Measurements from ENCODE around the gene CD58.

The CD58 gene

DNA sequence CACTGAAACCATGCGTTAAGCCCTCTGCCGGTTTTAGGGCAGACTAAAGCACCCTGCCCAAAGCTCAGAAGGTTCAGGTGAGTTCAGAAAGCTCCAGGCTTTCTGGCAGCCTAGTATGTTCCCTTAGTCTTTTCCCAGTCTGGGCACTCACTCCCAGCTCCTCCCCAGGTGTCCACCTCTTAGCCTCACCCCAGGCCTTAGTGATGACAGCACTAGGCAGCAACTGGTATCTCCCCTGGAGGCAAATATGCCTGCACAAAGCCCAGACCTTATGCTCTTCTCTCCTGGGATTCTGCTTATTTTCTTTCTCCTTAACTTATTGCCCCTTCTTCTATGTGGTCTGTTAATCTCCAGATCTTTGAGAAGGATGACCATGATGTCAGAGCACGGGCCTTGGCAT, 80.2 kb downstream of the CD58 start:
- DNase-seq, result no peak

DNA sequence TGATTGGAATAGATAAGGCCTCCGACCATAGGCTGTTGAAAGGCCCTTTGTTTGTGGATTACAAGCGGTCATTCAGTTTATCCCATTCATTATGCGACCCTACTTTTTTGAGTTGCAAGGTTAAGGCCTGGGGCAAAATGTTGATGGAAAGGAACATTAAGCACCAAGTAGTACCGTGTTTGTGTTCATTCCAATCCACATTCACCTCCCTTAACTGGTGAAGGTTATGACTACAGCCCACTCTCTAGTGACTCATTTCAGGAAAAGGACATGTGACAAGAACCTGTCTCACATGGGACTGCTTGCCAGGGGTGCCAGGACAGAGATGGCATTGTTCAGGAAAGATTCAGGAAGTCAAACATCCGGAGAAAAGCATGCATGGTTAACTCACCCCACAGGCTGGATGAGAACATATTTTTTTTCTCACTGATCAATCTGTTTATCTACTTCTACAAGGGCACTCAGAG, 81.6 kb downstream of the CD58 start:
- no peak for DNase-seq

DNA sequence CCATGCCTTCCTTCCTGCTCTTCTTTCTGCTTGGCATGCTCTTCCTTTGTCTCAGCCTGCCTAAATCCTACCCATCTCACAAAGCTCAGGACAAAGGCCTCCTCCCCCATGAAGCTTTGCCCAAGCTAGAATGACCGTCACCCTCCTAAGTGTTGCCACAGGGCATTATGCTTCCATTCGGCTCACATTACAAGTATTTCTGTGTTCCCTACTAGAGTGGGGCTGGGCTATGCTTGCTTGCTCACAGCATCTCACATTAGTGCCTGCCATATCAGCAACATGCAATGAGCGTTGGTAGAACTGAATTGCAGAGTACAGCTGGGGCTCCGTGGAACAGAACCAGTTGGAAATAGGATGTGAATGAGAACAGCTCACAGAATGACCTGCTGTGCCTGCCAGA, 82.8 kb downstream of the CD58 start:
- DNase-seq, result peak; percentile 71

DNA sequence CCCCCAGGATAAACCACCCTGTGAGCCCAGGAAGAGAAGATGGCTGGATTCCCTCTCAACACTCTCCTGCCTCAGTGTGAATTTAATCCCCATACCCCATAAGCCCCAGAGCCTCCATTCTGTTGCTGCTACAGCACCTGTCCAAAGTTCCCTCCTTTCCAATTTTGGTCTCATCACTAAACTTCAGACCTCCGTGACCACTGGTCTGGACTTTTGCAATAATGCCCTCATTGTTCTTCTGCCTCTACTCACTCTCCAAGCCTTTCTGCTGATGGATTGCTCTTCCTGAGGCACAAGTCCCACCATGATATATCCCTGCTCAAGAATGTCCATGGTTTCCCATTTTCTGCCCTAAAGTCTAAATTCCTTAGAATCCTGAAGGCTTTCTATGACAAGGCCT, 83.2 kb downstream of the CD58 start:
- no peak for DNase-seq

DNA sequence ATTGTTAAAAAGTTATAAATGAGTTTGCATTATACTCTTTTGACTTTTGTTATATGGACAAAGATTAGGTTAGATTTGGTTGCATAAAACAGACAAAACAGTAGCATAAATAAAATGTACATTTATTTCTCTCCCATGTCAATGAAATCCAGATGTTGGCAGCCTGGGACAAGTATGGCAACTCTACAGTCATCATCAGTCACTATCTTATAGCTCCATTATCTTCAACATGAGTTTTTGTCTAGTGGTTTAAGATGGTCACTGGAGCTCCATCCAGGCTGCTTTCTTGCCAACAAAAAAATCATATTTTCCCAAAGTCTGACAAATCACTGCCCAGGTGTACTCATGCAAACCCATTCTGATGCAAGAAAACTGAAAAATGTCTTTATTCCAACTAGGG, 83.8 kb downstream of the CD58 start:
- DNase-seq, result no peak

DNA sequence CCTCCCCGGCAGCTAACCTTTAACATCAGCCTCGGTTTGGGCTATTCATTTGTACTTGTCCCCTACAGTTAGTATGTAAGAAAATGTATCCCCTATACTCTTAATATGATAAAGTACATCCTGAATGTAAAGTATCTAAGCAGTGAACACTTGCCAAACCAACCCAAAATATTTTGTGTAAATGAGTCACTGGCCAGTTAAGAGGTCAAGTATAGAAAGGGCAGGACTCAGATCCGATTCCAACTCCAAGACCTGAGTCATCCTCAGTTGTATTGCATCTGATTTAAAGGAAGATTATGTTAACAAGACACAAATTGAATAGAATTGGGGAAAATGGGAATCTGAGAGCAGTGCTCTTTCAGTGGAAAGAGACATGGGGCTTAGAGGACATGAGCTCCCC, 84.4 kb downstream of the CD58 start:
- DNase-seq, result no peak

DNA sequence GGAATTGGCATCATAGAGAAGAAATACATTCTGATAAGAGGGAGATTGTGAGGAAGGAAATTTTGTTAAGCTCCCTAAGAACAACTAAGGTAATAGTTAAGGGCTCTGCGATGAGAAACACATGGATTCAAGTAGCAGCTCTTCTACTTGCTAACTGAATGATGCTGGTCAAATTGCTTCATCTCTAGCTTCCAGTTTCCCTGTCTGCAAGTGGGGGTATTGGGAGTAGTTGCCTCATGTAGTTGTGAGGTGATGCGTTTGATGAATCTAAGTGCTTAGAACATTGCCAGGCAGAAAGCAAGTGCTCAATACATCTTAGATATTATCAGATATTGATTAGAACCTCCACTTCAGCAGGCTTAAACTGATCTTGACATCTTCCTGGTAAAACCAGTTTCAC, 84.8 kb downstream of the CD58 start:
- no peak for DNase-seq

DNA sequence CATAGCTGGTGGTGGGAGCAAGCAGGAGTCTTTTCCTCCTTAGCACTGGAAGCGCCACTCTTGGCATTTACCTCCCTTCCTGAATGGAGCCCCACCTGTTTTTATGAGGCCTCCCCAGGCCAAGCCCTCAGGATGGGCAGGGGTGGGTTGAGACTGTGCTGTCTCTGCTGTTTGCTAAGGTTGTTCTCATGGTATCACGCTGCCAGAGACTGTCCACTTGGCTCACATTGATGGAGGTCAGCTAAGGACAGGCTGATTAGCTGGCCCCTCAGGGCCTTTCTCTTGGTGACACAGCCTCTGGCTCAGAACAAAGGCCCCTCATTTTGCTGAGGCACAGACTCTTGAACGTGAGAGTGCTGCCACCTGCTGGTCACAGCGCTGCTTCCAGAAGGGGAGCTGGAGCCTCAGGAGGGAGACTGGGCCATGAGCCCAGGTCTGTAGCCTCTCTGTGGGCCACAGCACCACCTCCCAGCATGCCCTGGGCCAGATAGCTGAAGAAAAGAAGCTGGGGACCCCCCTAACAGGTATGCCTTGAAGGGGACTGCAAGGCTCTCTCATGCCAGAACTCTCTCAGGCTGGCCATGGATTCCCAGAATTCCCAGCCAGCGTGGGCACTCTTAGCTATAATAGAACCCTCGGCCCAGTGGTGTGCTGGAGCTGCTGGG, 85.6 kb downstream of the CD58 start:
- peak; percentile 95 for DNase-seq

DNA sequence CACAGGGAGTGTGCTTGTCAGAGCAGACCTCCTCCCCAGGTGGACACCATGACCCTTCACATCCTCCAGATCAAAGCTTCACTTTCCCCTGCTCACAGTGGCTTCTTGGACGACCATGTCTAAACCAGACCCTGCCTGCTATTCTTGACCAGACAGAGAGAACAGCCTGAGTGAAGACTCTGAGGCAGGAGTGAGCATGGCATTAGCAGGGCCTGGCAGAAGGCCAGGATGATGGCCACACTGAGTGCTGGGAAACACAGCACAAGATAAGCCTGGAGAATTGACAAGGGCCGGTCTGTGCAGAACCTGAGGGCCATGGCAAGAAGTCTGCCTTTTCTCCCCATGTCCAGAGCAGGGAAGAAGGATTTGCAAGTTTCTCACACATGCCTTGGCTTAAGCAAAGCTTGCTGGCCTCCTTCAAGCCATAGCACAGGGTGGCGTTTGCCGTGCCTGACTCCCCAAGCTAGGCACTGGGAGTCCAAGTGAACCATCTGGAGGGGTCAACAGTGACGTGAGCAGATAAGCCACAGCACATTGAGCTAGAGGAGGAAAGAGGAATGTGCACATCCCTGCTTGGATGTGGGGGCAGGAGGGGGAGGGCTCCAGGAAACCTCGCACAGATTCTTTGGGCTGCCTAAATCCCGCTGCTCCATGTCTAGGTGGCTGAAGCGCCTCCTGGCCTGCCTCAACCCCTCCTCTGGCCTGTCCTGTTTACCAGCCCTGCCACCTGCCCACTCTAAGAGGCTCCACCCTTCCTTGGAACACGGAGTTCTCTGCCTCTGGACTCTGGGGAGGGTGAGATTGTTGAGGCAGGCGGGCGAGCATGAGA, 87.1 kb downstream of the CD58 start:
- no peak for DNase-seq

DNA sequence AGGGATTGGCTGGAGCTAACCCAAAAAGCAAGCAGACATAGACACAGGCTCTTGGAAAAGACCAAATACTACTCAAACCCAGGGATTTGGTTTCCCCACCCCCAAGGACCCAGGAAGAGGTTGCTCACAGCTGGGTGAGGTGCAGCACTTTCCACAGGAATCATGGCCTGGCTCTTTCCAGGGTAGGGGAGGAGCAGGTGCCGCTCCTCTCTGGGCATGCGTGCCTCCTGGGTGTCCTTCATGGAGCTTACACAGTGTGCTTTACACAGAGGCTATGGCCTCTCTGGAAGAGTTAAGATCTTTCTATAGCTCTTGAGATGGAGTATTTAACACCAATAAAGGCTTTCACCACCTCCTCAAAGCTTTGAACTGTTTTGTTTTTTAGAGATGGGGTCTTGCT, 88.3 kb downstream of the CD58 start:
- no peak for DNase-seq

DNA sequence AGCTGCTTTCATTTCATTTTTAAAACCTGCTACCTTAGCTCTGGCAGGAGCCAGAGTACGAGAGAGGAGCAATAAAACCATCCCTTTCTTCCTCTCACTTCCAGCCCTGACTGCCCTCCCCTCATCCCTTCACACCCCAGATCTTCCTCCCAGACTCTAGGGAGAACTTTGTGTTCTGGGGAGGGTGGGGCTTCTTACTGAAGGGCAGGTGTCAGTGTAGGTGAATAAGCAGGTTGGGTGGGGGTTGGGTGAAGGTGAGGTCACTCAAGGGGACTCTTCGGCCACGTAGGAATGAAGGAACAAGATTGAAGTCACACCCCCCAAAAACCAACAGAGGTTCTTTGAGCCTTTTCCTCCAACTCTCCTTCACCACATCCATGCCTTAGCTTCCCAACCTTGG, 88.9 kb downstream of the CD58 start:
- no peak for DNase-seq

DNA sequence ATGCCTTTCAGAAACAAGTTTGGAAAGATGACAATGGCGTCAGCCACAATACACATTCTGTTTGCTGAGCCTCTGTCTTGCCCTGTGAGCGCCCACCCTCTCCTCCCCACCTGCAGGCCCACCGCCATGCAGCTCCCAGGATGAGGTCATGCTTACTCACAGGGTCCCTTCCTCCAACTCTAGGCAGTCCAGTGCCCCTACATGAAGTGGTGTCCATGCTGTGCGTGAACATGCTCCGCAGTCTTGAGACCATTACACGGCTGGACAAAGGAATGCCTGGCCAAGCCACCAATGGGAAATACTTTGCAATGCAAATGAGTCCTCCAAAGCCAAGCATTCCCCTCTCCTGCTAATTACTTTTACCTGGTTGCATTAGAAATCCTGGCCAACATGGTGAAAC, 92.2 kb downstream of the CD58 start:
- no peak for DNase-seq

DNA sequence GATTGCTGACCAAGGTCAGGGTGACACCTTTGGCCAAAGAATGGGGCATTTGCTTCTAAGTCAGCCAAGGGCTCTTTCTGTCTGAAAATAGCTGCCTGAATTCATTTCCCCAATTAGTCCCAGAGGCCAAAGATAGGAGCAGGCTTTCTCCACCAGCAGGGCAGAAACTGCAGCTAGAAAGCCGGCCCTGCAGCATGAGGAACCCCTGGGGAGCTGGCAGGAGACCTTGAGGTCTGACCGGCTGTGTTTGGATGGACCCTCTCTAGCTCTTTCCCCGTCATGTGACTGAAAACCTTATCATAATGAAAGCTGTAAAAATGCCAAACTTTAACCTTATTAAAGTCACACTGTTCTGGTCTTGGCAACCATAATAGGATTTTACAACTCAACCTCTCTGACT, 93.4 kb downstream of the CD58 start:
- DNase-seq, result no peak

DNA sequence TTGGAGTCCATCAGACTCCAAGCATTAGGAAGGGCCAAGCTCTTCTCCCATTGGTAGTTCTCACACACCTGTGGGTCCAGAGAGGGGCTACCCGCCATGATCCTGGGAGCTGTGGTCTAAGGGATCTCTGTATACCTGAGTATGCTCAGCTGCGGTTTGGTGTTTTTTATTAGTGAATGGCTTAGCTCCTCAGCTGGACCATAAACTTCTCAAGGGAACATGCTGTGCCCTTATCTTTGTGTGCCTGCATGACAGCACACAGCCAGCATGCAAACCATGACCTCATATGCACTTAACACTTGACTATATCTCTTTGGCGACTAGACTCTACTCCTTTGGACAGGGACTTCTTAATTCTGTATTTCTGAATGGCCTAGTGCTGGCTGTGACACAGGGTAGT, 94.5 kb downstream of the CD58 start:
- no peak for DNase-seq

DNA sequence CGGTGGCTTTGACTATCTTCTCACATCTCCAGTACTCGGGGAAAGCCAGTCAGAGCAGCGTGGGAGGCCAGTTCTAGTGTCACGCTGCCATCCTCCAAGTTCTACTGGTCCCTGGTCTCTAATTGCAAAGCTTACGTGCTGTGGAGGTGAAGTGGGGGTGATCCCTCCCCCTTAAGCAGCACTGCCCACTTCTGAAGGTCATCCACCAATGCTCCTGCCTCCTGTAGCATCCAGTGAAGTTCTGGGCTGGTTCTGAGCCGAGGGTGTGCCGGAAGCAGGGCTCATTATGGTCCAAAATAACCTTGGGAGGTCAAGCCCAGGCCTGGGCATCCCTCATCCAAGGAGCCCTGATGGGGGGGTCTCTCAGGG, 95.0 kb downstream of the CD58 start:
- no peak for DNase-seq

DNA sequence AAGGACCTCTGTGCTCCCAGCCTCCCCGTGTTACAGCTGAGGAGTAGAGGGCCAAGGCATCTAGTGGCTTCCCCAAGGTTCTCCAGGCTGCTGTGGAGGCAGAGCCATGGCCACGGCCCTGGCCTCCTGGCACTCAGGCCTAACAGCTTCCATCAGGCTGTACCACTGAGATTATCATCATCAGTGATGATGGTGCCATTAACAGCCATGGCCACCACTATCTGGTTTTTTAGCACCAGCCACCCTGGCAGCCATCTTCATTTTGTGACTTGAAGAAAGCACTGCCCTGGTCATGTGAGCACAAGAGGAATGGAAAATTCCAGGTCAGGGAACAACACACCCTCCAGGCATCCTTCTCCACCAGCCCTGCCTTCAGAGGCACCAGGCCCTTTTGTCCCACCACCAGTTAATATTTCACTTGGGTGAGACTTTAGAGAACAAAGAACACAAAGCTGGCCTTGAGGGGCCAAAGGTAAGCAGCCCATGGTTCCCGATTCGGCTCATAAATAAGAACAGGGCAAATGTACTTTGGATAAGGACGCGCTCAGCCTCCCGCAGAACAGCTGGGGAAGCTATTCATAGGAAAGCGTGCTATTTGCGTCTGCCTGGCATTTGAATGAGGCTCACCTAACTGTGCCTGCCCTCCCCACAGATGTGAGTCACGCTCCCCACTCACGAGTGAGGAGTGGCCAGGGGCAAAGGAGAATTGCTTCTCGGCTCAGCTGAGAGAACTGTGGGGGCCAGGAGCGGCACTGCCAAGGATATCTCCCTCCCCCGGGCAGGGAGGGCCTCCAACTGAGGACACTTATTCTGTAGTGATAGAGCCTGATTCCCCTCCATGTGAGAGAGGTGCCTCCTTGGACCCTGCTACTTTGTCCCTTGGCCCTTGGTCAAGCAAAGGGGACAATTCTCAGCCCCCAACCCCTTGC, 95.6 kb downstream of the CD58 start:
- no peak for DNase-seq

DNA sequence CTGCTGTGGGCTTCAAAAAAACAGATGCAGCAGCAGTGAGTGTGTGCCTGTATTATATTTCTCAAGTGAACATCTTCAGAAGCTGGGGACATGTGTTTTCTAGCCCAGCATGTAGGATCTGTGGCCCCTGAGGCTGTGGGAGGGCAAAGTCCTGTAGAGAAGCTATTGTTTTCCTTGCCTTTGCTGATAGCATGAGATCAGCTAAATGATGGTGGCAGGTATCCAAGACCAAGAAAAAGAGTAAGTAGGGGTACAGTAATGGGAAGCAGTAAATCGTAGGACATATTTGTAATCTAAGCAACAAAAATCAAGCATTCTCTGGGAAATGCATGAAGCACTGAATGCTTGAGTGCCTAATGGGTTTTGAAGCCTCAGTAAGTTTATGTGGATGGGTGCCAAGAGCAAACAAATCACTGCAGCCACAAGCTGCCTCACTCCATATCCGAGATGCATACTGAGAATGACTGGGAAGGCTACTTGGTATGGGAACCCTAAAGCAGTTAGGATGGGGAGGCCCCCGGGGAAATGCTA, 98.3 kb downstream of the CD58 start:
- peak; percentile 83 for DNase-seq

DNA sequence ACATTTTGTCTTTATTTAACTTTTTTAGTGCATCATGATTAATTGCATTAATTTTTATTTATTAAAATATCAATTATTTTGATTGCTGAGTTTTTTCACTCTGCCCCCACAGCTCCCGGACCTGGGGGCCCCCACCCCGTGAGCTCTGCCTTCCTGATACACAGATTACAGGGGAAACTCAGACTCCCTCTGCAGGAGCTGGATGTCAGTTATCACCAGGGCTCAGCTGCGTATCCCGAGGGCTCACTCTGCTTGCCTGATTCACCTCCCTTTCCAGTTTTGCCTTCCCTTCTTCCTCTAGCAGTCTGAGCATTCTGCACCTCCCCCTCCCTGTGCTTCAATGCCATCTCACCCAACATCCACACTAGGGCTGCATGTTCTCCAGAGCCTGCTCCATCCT, 99.6 kb downstream of the CD58 start:
- DNase-seq, result no peak

DNA sequence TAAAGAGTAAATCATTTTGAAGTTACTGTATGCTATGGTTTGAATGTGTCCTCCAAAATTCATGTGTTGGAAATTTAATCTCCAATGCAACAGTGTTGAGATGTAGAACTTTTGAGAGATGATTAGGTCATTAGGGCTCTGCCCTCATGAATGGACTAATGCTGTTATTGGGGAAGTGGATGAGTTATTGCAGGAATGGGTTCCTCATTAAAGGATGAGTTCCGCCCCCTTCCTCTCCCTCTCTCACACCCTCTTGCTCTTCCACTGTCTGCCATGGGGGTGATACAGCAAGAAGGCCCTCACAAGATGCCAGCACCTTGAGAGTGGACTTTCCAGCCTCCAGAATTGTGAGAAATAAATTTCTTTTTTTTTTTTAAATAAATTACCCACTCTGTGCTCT, 100.2 kb downstream of the CD58 start:
- DNase-seq, result no peak

DNA sequence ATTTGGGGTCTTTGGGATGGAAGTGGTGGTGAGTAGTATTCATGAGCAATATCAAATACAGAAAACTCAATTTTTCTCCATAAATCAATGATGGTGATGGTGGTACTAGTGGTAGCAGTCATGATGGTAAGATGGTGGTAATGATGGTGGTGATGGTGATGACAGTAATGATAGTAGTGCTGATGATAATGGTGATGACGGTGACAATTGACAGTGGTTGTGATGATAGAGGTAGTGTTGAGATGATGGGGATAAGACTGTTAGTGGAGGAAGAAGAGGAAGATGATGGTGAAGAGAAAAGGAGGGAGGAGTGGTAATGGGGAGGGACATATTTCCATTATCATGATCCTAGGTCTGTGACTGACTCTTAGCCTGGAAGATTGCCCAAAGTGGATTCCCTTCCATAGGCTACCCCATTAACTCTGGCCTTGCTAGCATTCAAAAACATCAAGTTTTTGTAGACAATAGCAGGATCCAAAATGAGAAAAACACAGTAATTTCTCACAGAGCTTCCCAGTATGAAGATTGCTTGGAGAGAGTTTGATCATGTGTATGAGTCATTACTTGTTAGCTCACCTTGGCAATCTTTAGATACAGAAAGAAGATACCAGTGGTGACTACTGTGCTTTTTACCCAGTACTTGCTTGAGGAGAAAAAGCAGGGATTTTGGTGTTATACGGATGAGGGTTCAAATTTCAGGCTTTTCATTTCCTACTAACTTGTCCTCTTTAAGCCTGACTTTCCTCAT, 103.8 kb downstream of the CD58 start:
- no peak for DNase-seq

DNA sequence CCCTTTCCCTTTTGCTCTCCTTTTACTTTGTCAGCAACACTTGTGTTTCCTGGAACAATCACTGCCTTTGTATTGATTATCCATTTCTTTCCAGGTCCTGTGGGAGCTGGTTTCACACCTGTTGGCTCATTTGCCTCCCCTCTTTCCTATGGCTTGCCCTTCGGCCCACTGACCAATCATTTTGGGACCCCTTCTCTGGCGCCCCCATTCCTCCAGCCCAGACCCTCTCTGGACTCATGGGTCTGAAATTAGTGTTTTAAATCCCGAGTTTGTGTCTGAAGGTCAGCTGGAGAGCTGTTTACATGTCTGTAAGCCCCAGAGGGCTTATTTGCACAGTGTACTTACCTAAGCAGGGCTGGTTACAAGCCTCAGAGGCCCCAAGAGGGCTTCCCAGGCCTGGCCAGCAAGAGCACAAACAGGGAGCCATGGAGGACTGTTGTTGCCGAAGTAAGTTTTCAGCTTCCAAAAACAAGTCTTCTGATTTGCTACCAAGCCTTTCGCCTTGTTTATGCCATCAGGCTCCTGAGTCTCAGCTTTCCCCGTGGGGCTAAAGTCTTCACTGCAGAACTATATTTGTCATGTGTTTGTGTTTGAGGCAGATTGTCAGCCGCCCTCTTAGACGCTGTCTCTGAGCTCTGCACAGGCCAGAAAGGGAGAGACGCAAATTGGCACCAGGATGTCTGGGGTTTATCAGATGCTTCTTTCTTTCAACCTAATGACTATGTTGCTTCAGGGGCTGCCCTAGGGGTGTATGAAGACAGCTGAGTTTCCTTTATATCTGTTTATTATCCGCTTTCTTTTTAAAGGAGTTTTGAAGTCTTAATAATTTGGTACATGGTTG, 104.8 kb downstream of the CD58 start:
- DNase-seq, result no peak

DNA sequence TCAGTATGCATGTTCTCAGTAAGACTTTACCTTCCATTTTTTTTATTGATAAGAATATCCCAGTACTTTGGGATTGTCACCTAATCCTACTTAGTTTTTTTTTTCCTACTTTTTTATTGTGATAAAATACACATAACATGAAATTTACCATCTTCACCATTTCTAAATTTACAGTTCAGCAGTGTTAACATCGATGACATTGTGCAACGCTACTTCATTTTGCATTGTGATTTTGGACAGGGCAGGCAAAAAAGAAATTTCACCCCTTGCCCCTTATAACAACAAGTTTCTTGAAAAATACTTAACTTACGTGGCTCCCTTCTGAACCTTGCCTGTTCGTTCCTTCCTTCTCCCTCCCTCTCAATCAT, 105.4 kb downstream of the CD58 start:
- DNase-seq, result no peak

Measured in NCI-H2107 (cell line).